ENCODE results near the gene RASGEF1B.

DNA sequence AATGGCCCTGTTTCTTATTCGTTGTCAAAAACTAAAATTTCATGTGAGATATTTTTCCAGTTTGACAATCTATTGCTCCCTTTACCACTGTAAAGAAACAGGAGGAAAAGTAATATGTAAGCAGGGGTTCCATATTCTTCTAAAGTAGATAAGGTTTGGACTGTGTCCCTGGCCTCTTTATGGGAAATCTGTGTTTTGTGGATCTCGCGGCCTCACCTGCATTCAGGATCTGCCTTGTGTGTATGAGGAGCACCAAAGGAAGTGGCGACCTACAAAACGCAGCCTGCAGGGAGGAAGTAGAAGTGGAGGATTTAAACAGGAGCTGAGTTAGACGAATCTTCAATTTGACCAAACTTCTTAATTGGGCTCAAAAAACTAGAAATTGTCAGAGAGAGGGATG is 67.0 kb downstream of the RASGEF1B start:
- TF ChIP-seq, protein P1, sequence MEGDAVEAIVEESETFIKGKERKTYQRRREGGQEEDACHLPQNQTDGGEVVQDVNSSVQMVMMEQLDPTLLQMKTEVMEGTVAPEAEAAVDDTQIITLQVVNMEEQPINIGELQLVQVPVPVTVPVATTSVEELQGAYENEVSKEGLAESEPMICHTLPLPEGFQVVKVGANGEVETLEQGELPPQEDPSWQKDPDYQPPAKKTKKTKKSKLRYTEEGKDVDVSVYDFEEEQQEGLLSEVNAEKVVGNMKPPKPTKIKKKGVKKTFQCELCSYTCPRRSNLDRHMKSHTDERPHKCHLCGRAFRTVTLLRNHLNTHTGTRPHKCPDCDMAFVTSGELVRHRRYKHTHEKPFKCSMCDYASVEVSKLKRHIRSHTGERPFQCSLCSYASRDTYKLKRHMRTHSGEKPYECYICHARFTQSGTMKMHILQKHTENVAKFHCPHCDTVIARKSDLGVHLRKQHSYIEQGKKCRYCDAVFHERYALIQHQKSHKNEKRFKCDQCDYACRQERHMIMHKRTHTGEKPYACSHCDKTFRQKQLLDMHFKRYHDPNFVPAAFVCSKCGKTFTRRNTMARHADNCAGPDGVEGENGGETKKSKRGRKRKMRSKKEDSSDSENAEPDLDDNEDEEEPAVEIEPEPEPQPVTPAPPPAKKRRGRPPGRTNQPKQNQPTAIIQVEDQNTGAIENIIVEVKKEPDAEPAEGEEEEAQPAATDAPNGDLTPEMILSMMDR (IDR thresholded peaks at IDR 0.05; ENCODE audit: low read depth, low read length, missing input control) = no peak
- TF ChIP-seq GABPA (IDR thresholded peaks at IDR 0.05 in 1 of 2, conservative IDR thresholded peaks at IDR 0.05 in 1 of 2) = no peak
- TF ChIP-seq TAF1 (conservative IDR thresholded peaks at IDR 0.05) = no peak
- no peak for TF ChIP-seq RXRA (IDR thresholded peaks at IDR 0.05)
- TF ChIP-seq, protein P2, sequence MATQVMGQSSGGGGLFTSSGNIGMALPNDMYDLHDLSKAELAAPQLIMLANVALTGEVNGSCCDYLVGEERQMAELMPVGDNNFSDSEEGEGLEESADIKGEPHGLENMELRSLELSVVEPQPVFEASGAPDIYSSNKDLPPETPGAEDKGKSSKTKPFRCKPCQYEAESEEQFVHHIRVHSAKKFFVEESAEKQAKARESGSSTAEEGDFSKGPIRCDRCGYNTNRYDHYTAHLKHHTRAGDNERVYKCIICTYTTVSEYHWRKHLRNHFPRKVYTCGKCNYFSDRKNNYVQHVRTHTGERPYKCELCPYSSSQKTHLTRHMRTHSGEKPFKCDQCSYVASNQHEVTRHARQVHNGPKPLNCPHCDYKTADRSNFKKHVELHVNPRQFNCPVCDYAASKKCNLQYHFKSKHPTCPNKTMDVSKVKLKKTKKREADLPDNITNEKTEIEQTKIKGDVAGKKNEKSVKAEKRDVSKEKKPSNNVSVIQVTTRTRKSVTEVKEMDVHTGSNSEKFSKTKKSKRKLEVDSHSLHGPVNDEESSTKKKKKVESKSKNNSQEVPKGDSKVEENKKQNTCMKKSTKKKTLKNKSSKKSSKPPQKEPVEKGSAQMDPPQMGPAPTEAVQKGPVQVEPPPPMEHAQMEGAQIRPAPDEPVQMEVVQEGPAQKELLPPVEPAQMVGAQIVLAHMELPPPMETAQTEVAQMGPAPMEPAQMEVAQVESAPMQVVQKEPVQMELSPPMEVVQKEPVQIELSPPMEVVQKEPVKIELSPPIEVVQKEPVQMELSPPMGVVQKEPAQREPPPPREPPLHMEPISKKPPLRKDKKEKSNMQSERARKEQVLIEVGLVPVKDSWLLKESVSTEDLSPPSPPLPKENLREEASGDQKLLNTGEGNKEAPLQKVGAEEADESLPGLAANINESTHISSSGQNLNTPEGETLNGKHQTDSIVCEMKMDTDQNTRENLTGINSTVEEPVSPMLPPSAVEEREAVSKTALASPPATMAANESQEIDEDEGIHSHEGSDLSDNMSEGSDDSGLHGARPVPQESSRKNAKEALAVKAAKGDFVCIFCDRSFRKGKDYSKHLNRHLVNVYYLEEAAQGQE (IDR thresholded peaks at IDR 0.05) = no peak
- no peak for TF ChIP-seq EGR1 (IDR thresholded peaks at IDR 0.05; ENCODE audit: low read depth in 2 of 2)

Data from liver (tissue), 3 donors.